Measurements from ENCODE around the gene OR6C3.
"Not testable (repeated sequence)": the region's sequence is repeated elsewhere in the genome, so short reads cannot be mapped to it uniquely, and the experiment has no call there.

OR6C3 gene

GRCh38 chr12:55330446-55330845 is at the start of gene OR6C3:
TSS of gene OR6C3 (plus strand) at chr12:55330746. CDS start at chr12:55331701, 955 bp downstream.
- no peak for DNase-seq

- no peak for DNase-seq
Observed at GRCh38 chr12:55280991-55281390, 49.6 kb upstream of the OR6C3 start.

GRCh38 chr12:55289999-55290398 is 40.5 kb upstream of the OR6C3 start:
- DNase-seq = no peak

- no peak for DNase-seq
Observed at GRCh38 chr12:55296469-55296868, 34.1 kb upstream of the OR6C3 start, which contains the start of gene OR6C6. TSS of gene OR6C6 (minus strand) at chr12:55296569. CDS start at chr12:55295232, 1,337 bp downstream.

GRCh38 chr12:55314043-55314442 is 16.5 kb upstream of the OR6C3 start, which contains the start of gene OR6C1:
TSS of gene OR6C1 (plus strand) at chr12:55314343. CDS start at chr12:55320600, 6,257 bp downstream.
- DNase-seq = no peak

GRCh38 chr12:55320201-55320600 is 10.3 kb upstream of the OR6C3 start:
- DNase-seq = no peak

- not testable (repeated sequence) for DNase-seq
Observed at GRCh38 chr12:55325801-55326200, 4.7 kb upstream of the OR6C3 start.

GRCh38 chr12:55336002-55336401 is 5.5 kb downstream of the OR6C3 start:
- DNase-seq = no peak

GRCh38 chr12:55355338-55355737 is 24.8 kb downstream of the OR6C3 start:
- DNase-seq = not testable (repeated sequence)

- DNase-seq = no peak
Observed at GRCh38 chr12:55362675-55363074, 32.1 kb downstream of the OR6C3 start, which contains the start of gene OR6C75. TSS of gene OR6C75 (plus strand) at chr12:55362975. CDS start at chr12:55365111, 2,136 bp downstream.

GRCh38 chr12:55365086-55365485 is 34.5 kb downstream of the OR6C3 start:
- no peak for DNase-seq

- DNase-seq = no peak
Observed at GRCh38 chr12:55372521-55372920, 42.0 kb downstream of the OR6C3 start.

Data from stimulated activated CD4-positive, alpha-beta T cell treated with anti-CD3 and anti-CD28 coated beads, Interleukin-1b, Interleukin-23, amount 100 ng/mL, for 48 hours (primary cell).